NCI-H2107 treated with DMSO at 0.1 percent for 48 hours (cell line): ENCODE data around the gene TRMT2A.
A peak's percentile ranks its signal among the peaks of the same experiment; 100 is the strongest.
"Not testable (repeated sequence)": the region's sequence is repeated elsewhere in the genome, so short reads cannot be mapped to it uniquely, and the experiment has no call there.

Experiments
- DNase-seq: peaks from one replicate; lab custom pipeline; 2025; ENCODE audit not compliant: unreplicated experiment; lab: John Stamatoyannopoulos, UW

TRMT2A gene

GRCh38 chr22:20088263-20088648, 28.8 kb downstream of the TRMT2A start:
- DNase-seq = no peak

GRCh38 chr22:20087319-20088262, 29.4 kb downstream of the TRMT2A start:
- no peak for DNase-seq

GRCh38 chr22:20086763-20087162, 30.3 kb downstream of the TRMT2A start:
- no peak for DNase-seq

- no peak for DNase-seq
Observed at GRCh38 chr22:20086101-20086599, 30.9 kb downstream of the TRMT2A start.

GRCh38 chr22:20085651-20086050, 31.4 kb downstream of the TRMT2A start:
- DNase-seq = no peak

GRCh38 chr22:20084547-20085413, 32.2 kb downstream of the TRMT2A start:
- no peak for DNase-seq

- no peak for DNase-seq
Observed at GRCh38 chr22:20083891-20084546, 33.0 kb downstream of the TRMT2A start.

GRCh38 chr22:20083157-20083890, 33.7 kb downstream of the TRMT2A start:
- DNase-seq = no peak

GRCh38 chr22:20080776-20081654, 36.0 kb downstream of the TRMT2A start:
- DNase-seq = no peak

GRCh38 chr22:20080445-20080775, 36.6 kb downstream of the TRMT2A start:
- no peak for DNase-seq

GRCh38 chr22:20079745-20080444, 37.1 kb downstream of the TRMT2A start, which contains the start of gene DGCR8:
DGCR8 (plus strand) TSS chr22:20080241; CDS start chr22:20085964, 5,723 bp downstream.
- peak; percentile 67 for DNase-seq

GRCh38 chr22:20076627-20077172, 40.3 kb downstream of the TRMT2A start:
- DNase-seq = no peak

GRCh38 chr22:20071524-20071972, 45.5 kb downstream of the TRMT2A start:
- no peak for DNase-seq

- no peak for DNase-seq
Observed at GRCh38 chr22:20069331-20070042, 47.5 kb downstream of the TRMT2A start.

GRCh38 chr22:20068640-20069039, 48.4 kb downstream of the TRMT2A start:
- no peak for DNase-seq

- DNase-seq = not testable (repeated sequence)
Observed at GRCh38 chr22:20067384-20067682, 49.7 kb downstream of the TRMT2A start.

- DNase-seq = no peak
Observed at GRCh38 chr22:20066617-20067383, 50.2 kb downstream of the TRMT2A start.
